Middle frontal gyrus (tissue), 1 donor: Measurements from ENCODE around the gene DNAH3.

Experiments
- DNase-seq: peaks from one replicate; pipeline ENCODE4 v3.0.0-alpha.2; 2015; ENCODE audit warnings: low spot score; ENCODE audit errors: extremely low spot score

DNAH3 gene

DNA sequence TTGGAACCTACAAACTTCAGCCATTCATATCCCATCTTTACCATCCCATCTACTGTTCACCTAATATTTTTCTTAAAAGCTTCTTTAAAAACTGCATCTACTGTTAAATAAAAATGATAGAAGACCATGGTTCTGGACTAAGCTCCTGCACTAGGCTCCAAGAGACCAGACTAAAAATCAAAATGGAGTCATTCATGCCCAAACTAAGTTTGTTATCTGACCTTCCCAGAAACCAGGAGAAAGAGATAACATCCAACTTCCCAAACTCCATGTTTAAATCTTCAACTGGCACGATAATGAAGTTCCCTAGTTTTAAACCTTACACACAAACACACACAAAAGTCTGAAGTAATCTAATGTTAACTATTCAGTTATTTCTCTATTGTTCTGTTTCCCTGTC is 264.3 kb downstream of the DNAH3 start:
- DNase-seq = no peak

DNA sequence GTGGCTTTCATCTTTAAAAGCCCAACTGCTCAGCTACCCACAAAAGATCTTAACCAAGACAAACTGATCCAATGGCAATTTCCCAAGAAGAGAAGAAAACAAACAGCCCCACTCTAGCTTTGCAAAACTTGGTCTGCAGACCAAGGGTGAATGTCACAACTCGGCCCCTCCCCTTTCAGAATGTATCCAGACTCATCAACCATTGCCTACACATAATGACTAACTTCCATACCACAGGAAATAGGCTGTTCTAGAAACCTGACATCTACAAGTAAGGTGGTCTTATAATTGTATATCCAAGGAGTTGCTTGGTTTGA is 266.4 kb downstream of the DNAH3 start:
- no peak for DNase-seq

DNA sequence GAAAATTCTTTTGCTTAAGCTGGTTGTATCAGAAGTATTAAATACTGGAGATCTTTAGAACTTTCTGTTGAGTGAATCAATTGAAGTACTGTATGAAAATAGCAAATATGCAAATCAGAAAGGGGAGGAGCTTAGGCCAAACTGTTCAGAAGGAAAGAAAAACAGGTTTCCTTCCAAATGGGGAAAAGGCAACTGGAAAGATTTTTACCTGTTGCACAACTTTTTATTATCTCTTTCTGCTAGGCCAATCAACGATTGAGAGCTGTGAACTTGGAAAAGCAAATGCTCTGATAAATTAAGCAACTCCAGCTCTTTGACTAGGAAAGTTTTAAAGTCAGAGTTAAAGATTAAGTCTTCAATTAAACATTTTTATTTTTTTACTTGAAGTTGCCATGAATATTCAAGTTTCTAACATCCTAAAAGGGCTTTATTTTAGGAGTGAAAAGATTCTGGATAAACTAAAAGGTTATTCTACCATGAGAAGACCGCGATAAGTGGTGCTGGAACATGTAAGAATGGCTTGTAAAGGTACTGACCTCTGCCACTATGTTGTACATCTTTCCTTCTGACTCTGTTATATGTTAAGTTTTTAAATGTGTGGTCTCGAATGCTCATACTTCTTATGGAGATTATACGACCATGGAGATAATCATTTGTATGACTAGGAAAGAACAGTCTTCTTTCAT is 266.9 kb downstream of the DNAH3 start:
- no peak for DNase-seq
